ENCODE results near the gene NDUFV3.

DNA sequence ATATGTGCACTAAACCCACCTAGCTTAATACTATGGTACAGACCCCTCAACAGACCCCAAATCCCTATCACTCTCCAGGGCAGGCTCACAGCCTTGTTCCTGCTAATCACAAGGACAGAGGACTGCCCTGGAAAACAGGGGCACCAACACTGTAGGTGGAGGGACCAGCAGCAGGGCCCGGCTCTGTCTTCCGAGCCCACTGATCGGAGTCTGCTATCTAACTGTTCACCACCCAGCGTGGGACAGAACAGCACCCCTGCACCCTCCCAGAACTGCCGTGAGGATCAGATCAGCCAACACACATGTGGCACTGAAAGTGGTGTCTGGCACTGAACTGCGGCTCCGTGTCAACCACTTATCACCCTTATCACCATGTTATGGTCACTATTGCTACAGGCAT, 20.0 kb upstream of the NDUFV3 start:
- TF ChIP-seq ZNF157 (tag by site-specific recombination; IDR thresholded peaks at IDR 0.05) (no peak), ZNF600 (tag by site-specific recombination; IDR thresholded peaks at IDR 0.05) (no peak), YY1 (tag by site-specific recombination; IDR thresholded peaks at IDR 0.05) (no peak), ZNF274 (IDR thresholded peaks at IDR 0.05; ENCODE audit: low read length) (no peak), ZNF274 (tag by site-specific recombination; IDR thresholded peaks at IDR 0.05; ENCODE audit: borderline replicate concordance) (no peak), ZNF707 (tag by site-specific recombination; IDR thresholded peaks at IDR 0.05) (no peak)
- TF ChIP-seq, protein P1, sequence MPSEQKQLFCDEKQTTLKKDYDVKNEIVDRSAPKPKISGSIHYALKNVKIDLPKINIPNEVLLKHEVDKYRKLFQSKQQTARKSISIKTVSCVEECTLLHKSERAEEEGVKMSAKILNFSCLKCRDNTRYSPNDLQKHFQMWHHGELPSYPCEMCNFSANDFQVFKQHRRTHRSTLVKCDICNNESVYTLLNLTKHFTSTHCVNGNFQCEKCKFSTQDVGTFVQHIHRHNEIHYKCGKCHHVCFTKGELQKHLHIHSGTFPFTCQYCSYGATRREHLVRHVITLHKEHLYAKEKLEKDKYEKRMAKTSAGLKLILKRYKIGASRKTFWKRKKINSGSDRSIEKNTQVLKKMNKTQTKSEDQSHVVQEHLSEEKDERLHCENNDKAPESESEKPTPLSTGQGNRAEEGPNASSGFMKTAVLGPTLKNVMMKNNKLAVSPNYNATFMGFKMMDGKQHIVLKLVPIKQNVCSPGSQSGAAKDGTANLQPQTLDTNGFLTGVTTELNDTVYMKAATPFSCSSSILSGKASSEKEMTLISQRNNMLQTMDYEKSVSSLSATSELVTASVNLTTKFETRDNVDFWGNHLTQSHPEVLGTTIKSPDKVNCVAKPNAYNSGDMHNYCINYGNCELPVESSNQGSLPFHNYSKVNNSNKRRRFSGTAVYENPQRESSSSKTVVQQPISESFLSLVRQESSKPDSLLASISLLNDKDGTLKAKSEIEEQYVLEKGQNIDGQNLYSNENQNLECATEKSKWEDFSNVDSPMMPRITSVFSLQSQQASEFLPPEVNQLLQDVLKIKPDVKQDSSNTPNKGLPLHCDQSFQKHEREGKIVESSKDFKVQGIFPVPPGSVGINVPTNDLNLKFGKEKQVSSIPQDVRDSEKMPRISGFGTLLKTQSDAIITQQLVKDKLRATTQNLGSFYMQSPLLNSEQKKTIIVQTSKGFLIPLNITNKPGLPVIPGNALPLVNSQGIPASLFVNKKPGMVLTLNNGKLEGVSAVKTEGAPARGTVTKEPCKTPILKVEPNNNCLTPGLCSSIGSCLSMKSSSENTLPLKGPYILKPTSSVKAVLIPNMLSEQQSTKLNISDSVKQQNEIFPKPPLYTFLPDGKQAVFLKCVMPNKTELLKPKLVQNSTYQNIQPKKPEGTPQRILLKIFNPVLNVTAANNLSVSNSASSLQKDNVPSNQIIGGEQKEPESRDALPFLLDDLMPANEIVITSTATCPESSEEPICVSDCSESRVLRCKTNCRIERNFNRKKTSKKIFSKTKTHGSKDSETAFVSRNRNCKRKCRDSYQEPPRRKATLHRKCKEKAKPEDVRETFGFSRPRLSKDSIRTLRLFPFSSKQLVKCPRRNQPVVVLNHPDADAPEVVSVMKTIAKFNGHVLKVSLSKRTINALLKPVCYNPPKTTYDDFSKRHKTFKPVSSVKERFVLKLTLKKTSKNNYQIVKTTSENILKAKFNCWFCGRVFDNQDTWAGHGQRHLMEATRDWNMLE (tag by site-specific recombination; conservative IDR thresholded peaks at IDR 0.05; ENCODE audit: low read depth), result no peak
- TF ChIP-seq, protein P2, sequence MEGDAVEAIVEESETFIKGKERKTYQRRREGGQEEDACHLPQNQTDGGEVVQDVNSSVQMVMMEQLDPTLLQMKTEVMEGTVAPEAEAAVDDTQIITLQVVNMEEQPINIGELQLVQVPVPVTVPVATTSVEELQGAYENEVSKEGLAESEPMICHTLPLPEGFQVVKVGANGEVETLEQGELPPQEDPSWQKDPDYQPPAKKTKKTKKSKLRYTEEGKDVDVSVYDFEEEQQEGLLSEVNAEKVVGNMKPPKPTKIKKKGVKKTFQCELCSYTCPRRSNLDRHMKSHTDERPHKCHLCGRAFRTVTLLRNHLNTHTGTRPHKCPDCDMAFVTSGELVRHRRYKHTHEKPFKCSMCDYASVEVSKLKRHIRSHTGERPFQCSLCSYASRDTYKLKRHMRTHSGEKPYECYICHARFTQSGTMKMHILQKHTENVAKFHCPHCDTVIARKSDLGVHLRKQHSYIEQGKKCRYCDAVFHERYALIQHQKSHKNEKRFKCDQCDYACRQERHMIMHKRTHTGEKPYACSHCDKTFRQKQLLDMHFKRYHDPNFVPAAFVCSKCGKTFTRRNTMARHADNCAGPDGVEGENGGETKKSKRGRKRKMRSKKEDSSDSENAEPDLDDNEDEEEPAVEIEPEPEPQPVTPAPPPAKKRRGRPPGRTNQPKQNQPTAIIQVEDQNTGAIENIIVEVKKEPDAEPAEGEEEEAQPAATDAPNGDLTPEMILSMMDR (tag by site-specific recombination; IDR thresholded peaks at IDR 0.05), result no peak
- TF ChIP-seq, protein P3, sequence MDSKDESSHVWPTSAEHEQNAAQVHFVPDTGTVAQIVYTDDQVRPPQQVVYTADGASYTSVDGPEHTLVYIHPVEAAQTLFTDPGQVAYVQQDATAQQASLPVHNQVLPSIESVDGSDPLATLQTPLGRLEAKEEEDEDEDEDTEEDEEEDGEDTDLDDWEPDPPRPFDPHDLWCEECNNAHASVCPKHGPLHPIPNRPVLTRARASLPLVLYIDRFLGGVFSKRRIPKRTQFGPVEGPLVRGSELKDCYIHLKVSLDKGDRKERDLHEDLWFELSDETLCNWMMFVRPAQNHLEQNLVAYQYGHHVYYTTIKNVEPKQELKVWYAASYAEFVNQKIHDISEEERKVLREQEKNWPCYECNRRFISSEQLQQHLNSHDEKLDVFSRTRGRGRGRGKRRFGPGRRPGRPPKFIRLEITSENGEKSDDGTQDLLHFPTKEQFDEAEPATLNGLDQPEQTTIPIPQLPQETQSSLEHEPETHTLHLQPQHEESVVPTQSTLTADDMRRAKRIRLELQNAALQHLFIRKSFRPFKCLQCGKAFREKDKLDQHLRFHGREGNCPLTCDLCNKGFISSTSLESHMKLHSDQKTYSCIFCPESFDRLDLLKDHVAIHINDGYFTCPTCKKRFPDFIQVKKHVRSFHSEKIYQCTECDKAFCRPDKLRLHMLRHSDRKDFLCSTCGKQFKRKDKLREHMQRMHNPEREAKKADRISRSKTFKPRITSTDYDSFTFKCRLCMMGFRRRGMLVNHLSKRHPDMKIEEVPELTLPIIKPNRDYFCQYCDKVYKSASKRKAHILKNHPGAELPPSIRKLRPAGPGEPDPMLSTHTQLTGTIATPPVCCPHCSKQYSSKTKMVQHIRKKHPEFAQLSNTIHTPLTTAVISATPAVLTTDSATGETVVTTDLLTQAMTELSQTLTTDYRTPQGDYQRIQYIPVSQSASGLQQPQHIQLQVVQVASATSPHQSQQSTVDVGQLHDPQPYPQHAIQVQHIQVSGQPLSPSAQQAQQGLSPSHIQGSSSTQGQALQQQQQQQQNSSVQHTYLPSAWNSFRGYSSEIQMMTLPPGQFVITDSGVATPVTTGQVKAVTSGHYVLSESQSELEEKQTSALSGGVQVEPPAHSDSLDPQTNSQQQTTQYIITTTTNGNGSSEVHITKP (tag by site-specific recombination; IDR thresholded peaks at IDR 0.05), result no peak
- TF ChIP-seq, protein P4, sequence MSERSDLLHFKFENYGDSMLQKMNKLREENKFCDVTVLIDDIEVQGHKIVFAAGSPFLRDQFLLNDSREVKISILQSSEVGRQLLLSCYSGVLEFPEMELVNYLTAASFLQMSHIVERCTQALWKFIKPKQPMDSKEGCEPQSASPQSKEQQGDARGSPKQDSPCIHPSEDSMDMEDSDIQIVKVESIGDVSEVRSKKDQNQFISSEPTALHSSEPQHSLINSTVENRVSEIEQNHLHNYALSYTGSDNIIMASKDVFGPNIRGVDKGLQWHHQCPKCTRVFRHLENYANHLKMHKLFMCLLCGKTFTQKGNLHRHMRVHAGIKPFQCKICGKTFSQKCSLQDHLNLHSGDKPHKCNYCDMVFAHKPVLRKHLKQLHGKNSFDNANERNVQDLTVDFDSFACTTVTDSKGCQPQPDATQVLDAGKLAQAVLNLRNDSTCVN (tag by site-specific recombination; optimal IDR thresholded peaks at IDR 0.05), result no peak
